ENCODE results near the gene RRP9.
A peak's percentile ranks its signal among the peaks of the same experiment; 100 is the strongest.

- no peak for TF ChIP-seq MAX (IDR thresholded peaks at IDR 0.05)
- no peak for TF ChIP-seq POLR2A (IDR thresholded peaks at IDR 0.05; ENCODE audit: borderline replicate concordance, extremely low read depth, insufficient read depth, insufficient read length)
- TF ChIP-seq CTCF (IDR thresholded peaks at IDR 0.05 in 2 of 3, conservative IDR thresholded peaks at IDR 0.05 in 1 of 3; ENCODE audit: borderline replicate concordance in 1 of 3, insufficient read depth in 1 of 3, low read depth in 2 of 3, low read length in 2 of 3) = peak in 2 of 3 experiments; percentile 83 to 88; a peak in 4 of 6 replicates
- TF ChIP-seq EZH2 (IDR thresholded peaks at IDR 0.05) = no peak
- no peak for TF ChIP-seq FOSL1 (IDR thresholded peaks at IDR 0.05; ENCODE audit: low read depth)
- no peak for TF ChIP-seq RAD21 (IDR thresholded peaks at IDR 0.05; ENCODE audit: low read depth)
- no peak for TF ChIP-seq POLR2AphosphoS5 (IDR thresholded peaks at IDR 0.05; ENCODE audit: low read depth, low read length)
- TF ChIP-seq, protein P1, sequence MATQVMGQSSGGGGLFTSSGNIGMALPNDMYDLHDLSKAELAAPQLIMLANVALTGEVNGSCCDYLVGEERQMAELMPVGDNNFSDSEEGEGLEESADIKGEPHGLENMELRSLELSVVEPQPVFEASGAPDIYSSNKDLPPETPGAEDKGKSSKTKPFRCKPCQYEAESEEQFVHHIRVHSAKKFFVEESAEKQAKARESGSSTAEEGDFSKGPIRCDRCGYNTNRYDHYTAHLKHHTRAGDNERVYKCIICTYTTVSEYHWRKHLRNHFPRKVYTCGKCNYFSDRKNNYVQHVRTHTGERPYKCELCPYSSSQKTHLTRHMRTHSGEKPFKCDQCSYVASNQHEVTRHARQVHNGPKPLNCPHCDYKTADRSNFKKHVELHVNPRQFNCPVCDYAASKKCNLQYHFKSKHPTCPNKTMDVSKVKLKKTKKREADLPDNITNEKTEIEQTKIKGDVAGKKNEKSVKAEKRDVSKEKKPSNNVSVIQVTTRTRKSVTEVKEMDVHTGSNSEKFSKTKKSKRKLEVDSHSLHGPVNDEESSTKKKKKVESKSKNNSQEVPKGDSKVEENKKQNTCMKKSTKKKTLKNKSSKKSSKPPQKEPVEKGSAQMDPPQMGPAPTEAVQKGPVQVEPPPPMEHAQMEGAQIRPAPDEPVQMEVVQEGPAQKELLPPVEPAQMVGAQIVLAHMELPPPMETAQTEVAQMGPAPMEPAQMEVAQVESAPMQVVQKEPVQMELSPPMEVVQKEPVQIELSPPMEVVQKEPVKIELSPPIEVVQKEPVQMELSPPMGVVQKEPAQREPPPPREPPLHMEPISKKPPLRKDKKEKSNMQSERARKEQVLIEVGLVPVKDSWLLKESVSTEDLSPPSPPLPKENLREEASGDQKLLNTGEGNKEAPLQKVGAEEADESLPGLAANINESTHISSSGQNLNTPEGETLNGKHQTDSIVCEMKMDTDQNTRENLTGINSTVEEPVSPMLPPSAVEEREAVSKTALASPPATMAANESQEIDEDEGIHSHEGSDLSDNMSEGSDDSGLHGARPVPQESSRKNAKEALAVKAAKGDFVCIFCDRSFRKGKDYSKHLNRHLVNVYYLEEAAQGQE (IDR thresholded peaks at IDR 0.05; ENCODE audit: low read depth) = no peak
Observed at GRCh38 chr3:51982352-51982837, 40.7 kb upstream of the RRP9 start.
